ENCODE data around the gene GPS1.

The GPS1 gene

GRCh38 chr17:82011617-82012187 is 40.0 kb upstream of the GPS1 start:
- DNase-seq (ENCODE audit: low read depth), result no peak
- no peak overlapping the region for H3K4me3 ChIP-seq (ENCODE audit: control insufficient read depth, low read depth, low read length)
- TF ChIP-seq CTCF (conservative IDR thresholded peaks at IDR 0.05; ENCODE audit: control insufficient read depth, insufficient read depth, low read depth, low read length), result no peak

GRCh38 chr17:82012261-82012639 is 39.4 kb upstream of the GPS1 start:
- H3K4me3 ChIP-seq (ENCODE audit: control insufficient read depth, low read depth, low read length), result no peak overlapping the region

GRCh38 chr17:82012640-82013295 is 38.9 kb upstream of the GPS1 start:
- no peak overlapping the region for H3K4me3 ChIP-seq (ENCODE audit: control insufficient read depth, low read depth, low read length)
- no peak for DNase-seq (ENCODE audit: low read depth)
- TF ChIP-seq CTCF (conservative IDR thresholded peaks at IDR 0.05; ENCODE audit: control insufficient read depth, insufficient read depth, low read depth, low read length), result no peak

More at GRCh38 chr17:82012261-82012639, 39.4 kb upstream of the GPS1 start:
- TF ChIP-seq CTCF (conservative IDR thresholded peaks at IDR 0.05; ENCODE audit: control insufficient read depth, insufficient read depth, low read depth, low read length), result no peak
- DNase-seq (ENCODE audit: low read depth), result no peak

GRCh38 chr17:82013341-82013740 is 38.4 kb upstream of the GPS1 start:
- H3K4me3 ChIP-seq (ENCODE audit: control insufficient read depth, low read depth, low read length), result no peak overlapping the region

GRCh38 chr17:82013772-82014321 is 37.9 kb upstream of the GPS1 start:
- no peak for TF ChIP-seq CTCF (conservative IDR thresholded peaks at IDR 0.05; ENCODE audit: control insufficient read depth, insufficient read depth, low read depth, low read length)
- no peak overlapping the region for H3K4me3 ChIP-seq (ENCODE audit: control insufficient read depth, low read depth, low read length)
- no peak for DNase-seq (ENCODE audit: low read depth)

More at GRCh38 chr17:82013341-82013740, 38.4 kb upstream of the GPS1 start:
- TF ChIP-seq CTCF (conservative IDR thresholded peaks at IDR 0.05; ENCODE audit: control insufficient read depth, insufficient read depth, low read depth, low read length), result no peak
- no peak for DNase-seq (ENCODE audit: low read depth)

- DNase-seq (ENCODE audit: low read depth), result no peak
- no peak overlapping the region for H3K4me3 ChIP-seq (ENCODE audit: control insufficient read depth, low read depth, low read length)
- TF ChIP-seq CTCF (conservative IDR thresholded peaks at IDR 0.05; ENCODE audit: control insufficient read depth, insufficient read depth, low read depth, low read length), result no peak
Measured at GRCh38 chr17:82014432-82014831, 37.3 kb upstream of the GPS1 start.
